ENCODE measurements around the gene SPTBN5.

The SPTBN5 gene

DNA sequence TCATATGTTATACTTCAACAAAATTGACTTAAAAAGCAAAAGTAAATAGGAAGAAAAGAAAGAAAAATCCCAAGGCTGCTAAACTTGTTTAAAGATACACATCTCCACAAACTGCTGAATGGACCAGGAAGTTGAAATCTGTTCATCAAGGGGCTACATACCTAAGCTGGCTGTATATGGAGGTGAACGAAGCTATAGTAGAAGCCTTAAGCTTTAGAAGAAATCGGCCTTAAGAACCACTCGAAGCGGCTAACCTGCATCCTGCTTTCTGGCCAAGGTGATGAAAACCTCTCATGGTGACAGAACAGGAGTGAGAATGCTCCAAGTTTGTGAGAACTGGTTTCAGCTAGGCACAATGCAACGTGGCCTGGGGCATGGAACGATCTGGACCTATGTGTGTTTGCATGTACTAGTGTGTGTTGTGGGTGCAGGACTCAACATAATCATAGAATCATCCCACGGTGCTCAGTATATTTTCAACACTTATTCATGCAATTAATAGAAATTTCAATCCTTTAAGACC lies 31.3 kb upstream of the SPTBN5 start:
- DNase-seq = no peak

DNA sequence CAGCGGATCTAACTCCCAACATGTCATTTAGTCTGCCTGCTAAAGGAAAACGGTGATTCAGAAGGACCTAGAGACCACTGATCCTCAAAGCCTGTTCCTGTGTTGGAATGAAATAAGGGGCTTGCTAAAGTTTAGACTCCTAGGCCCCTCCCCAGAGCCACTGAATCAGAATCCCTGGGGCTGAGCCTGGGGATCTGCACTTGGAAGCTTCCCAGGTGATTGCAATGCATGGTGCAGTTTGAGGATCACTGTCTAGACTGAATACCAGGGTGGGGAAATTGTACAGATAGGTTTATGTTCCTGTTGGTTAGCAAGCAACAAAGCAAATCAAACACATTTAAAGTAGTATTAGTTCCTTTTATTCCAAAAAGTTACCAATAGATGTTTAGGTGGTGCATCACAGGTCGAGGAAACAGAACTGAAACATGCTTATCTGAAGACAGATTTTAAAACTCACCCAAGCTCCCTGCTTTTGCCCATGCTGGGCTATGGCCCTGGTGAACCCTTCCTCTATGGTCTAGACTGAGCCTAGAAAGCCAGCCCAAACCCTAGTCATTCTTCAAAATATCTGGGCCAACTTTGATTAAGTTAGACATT lies 29.6 kb upstream of the SPTBN5 start:
- DNase-seq = no peak

DNA sequence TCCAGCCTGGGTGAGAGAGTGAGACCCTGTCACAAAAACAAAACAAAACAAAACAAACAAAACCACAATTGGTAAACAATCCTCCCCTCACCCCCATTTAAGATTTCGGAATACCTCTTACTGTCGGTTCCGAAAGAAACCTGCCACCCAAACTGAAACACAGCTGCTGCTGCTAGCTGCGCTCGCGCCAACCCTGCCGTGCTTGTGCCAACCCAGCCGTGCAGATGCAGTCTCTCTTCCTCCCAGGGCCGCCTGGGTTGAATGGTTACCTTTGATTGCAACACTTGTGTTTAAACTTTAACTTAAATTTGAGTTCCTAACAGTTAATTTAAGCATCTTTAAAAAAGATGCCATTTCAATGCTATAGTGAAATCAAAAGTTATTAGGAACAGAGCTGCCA lies 28.5 kb upstream of the SPTBN5 start:
- DNase-seq = no peak

DNA sequence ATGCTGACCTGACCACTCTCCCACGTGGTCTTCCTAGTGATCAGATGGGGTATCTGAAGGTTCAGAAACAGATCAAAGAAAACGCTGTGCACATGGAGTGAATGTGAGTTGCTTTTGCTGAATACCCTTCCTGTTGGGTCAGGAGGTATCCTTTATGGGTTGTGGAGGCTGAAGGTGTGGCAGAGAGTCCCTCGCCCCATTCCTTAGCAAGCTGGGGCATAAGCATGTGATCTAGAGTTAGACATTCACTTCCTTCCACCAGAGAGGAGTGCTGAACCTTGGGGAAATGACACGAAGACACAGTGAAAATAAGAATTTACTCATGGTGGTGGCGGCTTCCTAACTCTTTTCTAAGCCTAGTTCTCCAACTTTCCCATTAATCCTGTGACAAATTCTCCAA lies 27.8 kb upstream of the SPTBN5 start:
- DNase-seq = no peak

DNA sequence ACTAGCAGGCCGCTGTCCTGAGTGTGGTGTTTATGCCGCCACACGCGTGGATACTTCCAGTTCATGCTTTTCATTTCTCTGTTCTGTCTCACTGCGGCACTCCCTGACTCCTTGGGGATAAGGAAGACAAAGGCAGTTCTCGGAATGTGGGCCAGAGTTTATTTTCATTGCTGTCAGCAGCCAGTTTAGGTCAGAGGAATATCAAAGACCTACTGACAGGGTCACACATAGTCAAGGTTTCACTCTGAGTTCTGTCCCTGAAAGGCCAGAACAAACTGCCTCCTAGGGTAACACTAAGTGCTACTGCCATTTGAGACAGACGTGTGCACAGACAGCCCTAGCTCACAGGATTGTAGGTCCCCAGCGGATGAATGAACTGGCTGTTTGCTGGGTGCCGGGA lies 27.3 kb upstream of the SPTBN5 start:
- no peak for DNase-seq

DNA sequence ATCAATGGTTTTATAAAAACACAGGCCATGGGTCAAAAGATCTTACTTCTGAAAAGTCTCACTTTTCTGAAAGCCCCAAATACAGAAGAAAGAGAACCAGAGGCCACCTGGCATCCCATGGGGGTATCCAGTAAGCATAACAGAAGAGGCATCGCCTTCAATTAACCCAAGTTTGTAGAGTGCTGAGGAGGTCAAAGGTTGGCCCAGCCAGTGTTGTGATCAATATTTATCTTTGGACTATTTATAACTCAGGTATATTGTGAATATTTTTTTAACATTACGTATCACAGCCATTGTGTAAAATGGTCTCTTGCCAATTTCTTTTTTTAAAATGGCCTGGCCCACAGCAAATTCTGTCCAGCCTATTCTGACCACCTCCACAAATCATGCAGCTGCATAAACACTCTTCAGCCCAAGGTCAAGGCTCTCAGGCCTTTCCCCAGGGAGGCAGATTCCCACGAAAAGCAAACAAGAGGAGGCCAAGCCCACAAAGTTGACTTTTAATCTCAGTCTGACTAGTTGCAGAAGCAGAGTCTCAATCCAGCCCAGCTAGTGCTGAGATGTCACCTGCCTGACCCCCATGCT lies 26.2 kb upstream of the SPTBN5 start:
- DNase-seq = no peak

DNA sequence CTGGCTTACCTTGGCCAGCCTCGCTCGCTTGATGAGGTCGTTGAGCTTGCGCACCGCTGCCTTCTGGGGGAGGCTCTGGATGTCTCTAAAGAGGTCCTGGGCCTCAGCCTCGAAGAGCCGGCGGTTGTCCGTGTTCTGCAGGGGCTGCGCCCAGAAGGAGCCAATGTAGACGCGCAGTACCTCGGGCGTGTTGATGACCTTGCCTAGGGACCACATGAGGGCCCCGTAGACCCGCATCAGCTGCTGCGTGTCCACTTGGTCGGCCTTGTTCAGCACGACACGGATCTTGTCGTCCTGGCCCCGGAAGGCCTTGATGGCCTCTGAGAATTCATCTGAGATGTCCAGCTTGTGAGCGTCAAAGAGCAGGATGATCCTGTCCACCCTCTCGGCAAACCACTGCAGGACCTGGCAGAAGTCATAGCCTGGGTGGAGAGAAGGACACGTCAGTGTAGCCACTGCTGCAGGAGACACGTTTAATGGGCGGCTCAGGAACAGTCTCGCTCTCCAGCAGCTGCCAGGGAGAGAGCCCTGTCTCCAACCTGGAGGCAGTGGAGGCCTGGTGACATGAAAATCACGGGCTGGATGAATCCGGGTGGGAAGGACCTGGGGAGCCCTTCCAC lies 25.5 kb upstream of the SPTBN5 start:
- DNase-seq = no peak

DNA sequence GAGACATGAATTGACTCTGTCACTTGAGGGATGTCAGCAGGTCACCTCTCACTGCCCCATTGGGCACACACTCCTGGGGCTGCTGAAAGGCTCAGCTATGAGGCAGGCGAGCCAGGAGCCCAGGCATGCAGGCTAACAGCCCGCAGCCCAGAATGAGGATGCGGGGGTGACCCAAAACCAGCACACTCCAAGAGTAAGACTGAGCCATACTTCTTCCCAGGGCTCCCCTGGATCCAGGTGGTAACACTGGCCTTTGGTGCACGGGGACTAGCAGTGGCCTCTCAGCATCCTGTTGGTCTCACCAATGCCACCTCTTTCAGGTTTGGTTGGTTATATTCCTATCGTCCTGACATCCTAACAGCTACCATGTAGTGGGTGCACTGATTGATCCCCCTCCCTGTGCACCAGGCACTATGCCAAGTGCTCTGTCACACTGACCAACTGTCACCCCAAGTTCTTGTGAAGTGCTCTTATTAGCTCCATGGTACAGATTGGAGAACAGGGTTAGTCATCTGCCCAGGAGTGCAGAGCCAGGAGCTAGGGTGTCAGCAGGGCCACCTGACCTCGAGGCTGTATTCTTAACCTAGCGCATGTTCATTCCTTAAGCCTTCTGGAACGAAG lies 24.8 kb upstream of the SPTBN5 start:
- no peak for DNase-seq

DNA sequence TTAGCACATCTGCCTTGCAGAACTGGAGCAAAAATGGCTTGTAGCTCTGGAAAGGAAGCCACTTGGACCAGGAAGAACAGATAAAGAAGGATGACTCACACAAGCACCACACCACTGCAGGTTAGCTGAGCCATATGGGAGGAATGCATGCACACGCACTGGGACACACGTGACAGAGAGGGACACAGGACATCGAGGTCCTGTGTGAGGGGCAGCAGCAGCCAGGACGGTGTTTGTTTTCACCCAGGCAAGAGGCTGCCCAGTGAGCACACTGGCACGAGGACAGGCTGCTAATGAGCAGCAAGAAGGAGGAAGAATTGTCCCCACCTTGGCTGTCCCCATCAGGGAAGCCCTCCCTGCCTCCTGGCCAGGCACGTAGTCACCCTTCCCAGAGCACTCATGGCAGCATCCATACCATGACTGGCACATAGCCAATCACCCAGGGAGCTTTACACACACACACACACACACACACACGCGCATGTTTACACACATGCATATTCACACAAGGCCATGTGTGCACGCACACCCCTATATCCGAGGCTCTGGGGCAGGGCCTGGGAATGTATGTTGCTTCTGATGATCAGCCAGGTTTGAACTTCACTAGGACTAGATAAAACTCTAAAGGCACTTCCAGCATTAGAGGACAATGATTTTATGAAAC lies 24.0 kb upstream of the SPTBN5 start:
- no peak for DNase-seq

DNA sequence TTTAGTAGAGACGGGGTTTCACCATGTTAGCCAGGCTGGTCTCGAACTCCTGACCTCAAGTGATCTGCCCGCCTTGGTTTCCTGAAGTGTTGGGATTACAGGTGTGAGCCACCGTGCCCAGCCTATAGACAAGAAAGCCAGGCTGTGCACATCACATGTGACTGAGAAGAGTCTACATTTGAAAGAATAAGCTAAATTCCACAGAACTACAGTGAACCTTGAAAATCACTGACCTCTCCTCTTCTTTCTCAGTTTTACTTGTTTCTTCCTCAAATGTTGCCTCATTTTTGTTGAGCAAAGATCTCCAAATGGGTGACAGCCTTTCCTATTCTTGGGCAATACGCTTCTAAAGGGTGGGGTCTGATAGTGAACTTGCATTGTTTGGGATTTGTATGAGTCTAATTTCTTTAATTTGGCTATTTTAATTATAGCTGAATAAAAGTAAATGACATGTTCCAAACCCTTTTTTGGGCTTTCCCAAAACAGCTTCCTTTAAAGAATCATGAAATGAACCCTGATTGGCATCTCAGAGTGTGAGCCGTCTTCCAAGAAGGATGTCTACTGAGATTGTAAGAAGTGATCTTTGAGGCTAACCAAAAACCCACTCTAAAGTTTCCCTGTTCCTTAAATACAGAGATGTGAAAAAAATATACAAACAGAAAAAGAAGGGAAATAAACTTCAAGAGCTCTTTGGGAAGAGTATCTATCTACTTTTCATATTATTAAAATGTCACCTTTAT lies 21.6 kb upstream of the SPTBN5 start:
- no peak for DNase-seq

DNA sequence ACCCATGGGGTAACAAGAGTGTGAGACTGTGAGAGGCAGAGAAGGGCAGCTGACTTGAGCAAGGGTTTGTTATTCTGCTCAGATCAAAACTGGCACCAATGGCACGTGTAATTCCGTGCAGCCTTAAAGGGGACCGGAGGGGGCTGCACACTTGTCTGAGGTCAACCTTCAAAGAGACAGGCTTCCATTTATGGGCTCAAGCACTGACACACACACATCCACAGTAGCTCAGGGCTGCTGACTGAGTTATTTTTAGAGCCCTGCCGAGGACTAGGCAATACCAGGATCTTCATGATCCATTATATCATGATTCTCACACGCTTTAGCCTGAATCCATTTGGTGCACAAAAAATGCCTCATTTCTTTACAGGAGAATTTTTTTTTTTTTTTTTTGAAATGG lies 20.6 kb upstream of the SPTBN5 start:
- no peak for DNase-seq

DNA sequence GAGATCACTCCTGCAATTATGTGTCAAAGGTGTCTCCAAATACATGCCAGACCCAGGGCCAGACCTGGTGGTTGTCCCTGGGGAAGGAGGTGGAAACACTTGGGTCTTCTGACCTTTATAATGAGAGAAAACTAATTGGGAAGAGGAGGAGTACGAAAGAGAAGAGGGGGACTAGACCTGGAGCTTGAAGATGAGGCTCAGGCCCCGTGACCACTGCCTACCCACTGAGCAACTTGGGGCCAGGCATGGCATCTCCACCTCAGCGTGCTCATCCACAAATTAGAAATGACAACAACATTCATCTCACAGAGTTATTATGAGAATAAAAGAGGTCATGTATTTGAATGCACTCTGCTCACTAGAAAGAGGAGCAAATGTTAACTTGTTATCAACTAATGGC lies 19.4 kb upstream of the SPTBN5 start:
- DNase-seq = no peak

DNA sequence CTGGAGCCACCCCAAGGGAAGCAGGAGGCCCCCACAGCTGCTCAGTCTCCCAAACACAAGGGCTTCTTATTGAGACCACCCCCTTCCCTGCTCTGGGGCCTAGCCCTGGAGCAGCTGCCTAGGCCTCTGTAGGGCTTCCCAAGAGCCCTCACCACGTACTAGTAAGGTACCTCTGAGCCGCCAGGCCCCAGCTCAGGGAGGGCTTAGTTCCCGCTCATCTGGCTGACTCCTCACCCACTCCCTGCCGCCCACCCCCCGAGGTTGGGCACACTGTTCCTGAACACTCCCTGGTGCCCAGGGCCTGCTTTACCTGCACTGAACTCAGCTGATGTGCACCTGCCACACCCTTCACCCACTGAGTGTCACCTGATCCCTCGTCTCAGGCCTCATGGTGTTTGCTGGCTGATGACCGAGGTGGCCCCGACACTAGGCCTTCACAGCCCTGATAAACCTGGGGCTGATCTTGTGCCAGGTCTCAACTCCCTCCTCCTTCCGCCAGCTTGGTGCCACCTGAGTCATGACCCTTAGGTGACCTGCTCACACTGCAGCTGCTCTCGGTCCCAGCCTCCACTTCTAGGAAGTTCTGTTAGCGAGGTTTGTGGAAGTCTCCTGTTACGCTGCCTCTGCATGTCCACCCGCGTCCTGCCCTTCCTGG lies 18.0 kb upstream of the SPTBN5 start:
- DNase-seq = no peak

DNA sequence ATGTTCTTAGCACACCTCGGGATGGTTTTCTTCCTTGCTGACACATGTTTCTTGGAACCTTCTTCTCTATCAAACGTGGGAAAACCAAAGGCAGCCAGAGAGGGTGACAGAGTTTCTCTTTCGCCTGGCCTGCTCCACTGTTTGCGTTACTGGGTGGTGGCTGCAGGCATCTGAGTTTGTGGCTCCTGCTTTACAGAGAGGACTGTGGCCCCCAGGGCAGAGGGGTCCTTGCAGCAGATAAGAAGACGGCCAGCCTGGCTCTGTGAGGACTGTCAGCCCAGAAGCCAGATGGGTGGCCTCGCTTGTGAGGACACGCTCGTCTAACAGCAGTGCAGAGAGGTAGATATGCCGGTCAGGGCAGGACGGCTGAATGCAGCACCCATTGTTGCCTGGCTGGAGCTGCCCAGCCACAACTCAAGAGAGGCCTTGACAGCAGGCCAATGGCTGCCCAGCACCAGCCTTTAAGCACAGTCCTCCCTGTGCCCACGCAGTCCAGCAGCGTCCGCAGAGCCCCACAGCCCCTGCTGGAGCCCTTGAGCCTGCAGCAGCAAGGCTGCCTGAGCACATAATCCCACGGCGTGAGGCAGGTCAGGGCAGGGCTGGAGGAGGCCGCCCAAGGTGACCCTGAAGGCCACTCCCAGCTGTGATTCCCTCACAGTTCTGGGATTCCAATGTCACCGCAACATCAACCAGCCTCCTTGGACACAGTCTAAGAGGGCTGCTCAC lies 15.0 kb upstream of the SPTBN5 start:
- no peak for DNase-seq

DNA sequence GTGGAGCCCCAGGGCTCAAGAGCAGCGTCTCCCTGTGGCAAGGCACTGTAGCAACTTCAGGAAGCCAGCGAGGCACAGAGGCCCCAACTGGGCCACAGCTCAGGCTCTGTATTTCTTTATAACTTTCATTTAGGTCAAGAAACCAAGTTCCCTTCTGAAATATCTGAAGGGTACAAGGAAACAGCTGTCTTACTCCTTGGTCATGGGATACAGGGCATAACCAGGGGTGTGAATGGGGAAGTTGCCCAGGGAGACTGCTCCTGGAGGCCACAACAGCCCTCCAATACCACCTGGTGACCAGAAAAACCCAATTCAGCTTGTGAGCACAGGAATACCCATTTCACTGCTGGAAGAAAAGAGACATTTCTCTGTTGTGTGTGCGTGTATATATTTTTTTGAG lies 13.3 kb upstream of the SPTBN5 start:
- no peak for DNase-seq

DNA sequence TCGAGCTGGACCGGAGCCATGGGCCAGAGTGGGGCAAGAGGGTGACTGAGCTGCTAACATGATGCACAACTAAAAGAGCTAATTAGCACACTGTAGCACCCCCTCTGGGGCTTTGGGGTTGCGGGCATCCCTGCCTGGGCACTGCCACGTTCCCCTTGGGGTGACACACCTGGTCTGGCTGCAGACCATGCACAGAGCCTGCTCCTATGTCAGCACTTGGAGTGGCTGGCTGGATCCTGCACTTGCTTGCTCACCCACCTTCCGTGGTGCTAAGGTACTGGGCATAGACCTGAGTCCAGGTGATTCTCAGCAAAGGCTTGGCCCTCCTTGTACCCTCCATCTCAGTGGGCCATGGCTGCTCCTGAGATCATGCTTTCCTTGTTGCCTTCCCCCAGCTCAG lies 12.8 kb upstream of the SPTBN5 start:
- DNase-seq = no peak

DNA sequence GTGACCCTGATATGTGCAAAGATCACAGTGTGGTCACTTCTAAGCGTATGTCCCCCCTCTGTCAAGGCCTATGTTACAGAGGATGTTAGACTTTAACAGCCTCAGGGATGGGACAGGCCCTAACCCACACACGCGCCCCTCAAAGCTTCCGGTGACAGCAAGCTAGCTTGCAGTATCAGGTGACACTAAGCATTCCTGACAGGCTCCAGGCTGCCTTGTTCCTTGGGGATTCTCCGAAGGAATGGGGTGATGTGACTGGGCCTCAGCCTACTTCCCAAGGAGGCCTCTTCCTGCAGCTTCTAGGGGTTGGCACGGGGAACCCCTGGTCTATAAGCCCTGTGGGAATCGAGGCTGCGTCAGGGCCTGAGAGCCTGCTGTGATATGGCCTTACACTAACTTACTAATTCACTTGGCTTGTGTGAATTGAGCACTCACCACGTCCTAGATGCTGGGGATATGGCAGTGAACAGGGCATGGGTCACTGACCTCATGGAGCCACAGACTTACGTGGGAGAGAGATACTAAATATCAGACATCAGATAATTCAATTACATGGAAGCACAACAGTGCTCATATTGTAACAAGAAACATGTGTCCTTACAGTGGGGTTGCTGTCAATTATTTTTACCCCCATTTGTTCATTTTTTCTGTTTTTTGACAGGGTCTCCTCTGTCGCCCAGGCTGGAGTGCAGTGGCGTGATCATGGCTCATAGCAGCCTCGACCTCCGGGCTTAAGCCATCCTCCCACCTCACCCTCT lies 11.4 kb upstream of the SPTBN5 start:
- DNase-seq = no peak

DNA sequence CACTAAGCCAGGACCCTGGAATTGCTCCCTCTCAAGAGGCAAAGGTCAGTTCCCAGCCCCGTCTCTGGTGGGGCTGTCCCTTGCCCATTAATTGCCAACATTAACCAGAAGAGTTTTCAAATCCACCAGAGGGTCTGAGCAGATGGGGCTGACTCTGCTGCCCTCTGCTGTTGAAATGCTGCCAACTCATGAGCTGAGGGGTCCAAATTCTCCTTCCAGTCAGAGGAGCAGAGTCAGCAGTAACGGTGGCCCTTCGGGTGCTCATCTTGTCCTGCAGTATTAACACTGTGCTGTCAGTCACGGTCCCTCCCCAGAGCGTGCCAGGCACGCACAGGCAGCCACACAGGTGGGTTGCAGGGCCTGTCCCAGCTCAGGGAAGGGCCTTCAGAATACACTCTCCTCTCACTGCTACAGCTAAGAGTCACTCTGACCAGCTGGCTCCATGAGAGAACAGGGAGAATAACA lies 10.7 kb upstream of the SPTBN5 start:
- DNase-seq = peak; percentile 28

DNA sequence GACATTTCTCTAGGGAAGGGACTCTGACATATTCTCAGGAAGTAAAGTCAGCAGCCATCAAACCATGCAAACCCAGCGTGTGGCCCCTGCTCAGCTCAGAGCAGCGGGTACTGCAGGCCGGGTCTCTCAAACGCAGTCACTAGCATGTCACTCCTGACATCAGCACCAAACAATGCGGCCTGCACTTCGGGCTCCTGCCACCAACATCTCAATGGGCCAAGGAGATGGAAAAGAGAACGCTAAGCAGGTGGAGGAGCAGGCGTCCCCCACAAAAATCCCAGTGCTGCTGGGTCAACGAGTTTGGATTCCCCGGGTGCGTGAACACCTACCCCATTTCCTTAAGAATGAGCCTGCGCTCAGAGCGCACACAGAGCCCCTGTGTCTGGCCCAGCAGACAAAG lies 9.9 kb upstream of the SPTBN5 start:
- no peak for DNase-seq

DNA sequence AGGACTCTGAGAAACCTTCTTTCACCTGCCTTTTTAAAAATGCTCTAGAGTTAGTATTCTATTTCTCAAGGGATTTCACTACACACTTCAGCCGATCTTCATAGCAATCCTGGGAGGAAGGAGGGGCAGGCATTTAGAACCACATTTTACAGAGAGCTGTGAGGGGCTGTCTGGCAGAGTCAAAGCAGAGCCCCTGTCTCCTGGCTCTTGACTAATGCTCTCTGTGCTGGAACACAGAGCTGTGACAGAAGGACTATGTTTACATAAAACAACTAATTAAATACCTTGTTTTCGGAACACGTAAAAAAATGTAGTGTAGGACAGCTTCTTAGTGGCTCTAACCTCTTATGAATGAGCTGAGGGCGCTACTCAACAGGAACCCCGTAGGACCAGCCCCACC lies 7.6 kb upstream of the SPTBN5 start:
- DNase-seq = no peak

All from T1000 (cell line).